HG03095 (cell line): ENCODE measurements around the gene CELA2B.
"Not testable (repeated sequence)": the region's sequence is repeated elsewhere in the genome, so short reads cannot be mapped to it uniquely, and the experiment has no call there.

Experiments
- ATAC-seq: cut with Tn5 transposase; IDR thresholded peaks from one replicate; pipeline ENCODE4 v1.9.1; 2021; ENCODE audit warnings: moderate library complexity; ENCODE audit not compliant: unreplicated experiment

Gene CELA2B

DNA sequence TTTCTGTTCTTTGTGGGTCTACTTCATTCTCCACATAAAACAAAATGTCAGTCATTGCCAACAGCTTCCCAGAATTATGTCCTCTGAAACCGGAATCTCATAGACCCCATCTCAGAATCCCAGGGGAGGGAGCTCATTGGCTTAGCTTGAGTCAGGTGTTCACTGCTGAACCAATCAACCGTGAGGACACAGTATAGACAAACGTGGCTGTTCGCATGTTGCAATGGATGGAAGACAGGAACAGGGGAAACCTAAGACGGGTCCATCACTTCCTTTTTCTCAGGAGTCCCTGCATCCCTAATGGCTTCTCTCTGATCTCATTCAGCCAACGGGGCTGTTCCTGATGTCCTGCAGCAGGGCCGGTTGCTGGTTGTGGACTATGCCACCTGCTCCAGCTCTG is 10.2 kb upstream of the CELA2B start:
- no peak for ATAC-seq

DNA sequence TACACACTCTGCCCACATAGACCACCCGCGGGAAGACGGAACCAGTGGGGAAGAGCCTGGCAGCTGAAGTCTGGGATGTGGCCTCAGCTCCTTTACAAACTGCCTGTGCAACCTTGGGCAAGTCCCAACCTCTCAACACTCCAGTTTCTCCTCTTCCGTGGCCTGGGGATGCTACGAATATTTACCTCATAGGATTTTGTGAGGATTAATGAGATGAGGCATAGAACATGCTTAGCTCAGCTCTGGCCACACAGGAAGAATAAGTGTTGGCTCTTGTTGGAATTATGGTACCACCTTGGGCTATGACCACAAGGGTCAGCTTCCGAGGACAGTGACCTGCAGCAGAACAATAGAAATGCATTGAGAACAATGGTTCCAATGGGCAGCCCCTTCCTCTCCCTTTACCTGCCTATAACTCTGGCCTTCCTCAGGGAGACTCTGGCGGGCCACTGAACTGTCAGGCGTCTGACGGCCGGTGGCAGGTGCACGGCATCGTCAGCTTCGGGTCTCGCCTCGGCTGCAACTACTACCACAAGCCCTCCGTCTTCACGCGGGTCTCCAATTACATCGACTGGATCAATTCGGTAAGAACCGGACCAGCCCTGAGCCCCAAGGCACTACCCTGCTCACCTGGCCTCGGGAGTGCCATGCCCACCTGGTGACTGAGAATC is 8.8 kb upstream of the CELA2B start:
- ATAC-seq, result not testable (repeated sequence)

DNA sequence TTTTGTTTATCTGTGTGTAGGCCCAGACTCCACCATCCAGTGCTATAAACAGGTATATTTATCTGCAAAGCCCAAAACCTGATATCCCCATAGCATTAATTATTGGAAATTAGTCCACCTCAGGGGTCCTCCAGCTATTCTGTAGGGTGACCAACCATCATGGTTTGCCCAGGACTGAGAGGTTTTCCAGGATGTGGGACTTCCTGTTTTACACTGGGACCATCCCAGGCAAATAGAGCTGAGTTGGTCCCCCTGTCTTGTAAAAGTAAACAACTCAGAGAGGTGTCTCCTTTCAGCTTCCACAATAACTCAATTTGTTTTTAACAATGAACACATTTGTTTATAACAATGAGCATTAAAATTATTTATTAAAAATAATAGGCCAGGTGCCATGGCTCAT is 7.8 kb upstream of the CELA2B start:
- no peak for ATAC-seq

DNA sequence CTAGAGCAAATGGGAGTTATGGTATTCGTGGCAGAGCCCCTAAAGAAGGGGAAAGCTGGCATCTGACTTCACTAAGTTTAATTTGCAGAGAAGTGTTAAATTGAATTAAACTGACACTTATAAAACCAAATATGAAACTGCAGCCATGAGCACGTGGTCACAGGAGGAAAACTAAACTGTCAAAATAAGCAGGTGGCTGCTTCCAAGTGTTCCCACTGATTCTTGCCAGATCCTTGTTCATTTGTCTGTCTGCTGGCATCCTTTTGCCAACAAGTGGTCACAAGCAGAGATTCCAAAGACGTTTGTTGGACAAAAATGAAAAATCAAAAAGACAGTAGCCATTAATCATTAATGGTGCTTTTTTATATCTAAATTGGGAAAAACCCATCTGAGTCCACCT is 6.5 kb upstream of the CELA2B start:
- no peak for ATAC-seq

DNA sequence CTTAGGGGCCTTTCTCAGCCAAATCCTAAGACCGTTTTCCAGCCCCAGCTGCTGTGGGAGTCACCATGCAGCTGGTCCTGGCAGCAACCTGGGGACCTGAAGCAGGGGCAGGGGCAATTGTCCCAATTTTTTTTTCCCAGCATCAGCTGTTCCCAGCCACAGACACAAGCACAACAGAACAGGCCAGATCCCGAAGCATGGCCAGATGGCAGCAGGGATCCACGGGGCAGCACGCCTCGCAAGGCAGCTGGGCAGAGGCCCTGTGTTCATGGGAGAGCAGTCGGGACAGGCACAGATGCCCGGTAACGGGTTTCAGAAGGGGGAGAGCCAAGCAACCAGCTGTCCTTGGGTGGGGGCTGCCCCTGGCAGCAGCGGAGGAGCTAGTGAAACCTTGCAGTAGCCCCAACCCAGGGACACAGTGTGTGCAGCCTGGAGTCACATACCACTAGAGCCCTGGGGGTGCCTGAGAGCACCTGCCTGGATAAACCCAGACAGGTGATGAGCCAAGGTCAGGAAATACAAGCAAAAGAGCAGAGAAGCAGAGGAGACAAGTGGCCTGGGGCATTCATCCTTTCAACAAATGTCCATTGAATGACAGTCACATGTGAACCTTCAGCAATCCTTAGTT is 6.0 kb upstream of the CELA2B start:
- ATAC-seq, result not testable (repeated sequence)

DNA sequence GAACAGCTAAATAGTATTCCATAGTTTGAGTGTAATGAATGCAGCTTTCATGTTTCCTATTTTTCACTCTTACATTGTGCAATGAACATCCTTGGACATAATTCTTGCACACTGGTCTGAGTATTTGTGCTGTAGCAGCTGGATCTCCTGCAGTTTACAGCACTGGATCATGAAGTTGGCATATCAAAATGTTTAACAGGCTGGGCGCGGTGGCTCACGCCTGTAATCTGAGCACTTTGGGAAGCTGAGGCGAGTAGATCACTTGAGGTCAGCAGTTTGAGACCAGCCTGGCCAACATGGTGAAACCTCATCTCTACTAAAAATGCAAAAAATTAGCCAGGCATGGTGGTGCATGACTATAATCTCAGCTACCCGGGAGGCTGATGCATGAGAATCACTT is 4.8 kb upstream of the CELA2B start:
- ATAC-seq, result not testable (repeated sequence)

DNA sequence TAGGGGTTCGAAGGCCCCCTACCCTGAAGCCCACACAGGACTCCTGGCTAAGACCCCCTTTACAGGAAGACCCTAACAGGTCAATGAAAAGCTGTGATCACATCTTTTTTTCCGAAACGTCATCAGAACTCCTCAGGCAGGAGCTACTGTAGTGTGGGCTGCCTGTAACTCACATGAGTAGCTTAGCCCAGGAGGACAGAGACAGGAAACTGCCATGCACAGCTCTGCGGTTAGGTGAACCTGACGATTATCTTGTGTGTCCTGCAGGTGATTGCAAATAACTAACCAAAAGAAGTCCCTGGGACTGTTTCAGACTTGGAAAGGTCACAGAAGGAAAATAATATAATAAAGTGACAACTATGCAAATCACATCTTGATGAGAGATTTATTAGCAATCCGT is 4.2 kb upstream of the CELA2B start:
- ATAC-seq, result not testable (repeated sequence)

DNA sequence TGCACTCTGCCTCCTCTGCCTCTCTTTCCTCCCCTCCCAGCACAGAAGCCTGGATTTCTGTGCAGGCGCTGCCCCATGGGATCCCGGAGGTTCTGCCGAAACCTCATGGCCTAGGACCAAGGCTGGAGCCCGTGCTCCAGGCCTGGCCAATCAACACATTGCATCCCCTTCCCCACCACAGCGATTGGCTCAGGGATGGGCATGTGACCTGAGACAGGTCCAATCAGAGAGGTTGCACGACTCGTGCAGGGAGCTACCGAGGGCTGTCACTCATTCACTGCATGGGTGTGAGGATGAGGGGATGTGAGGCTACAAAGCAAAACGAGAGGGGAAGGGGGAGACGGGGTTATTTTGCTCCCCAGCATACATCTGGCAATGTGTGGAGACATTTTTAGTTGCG is 3.3 kb upstream of the CELA2B start:
- no peak for ATAC-seq

DNA sequence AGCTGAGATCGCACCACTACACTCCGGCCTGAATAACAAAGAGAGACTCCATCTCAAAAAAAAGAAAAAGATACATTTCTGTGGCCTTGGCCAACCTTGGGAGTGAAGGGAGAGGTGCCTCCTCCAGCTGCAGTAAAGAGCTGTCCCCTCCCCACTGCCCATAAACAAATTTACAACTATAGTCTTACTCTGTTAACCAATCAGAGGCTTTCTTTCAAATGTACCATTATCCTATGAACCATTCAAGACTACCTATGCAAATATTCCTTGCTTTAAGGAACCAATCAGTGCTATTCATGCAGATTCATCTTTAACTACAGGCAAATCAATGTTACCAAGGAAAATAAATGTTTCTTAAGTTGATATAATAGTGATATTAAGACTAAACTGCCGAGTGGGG is 1.0 kb downstream of the CELA2B start:
- ATAC-seq, result no peak

DNA sequence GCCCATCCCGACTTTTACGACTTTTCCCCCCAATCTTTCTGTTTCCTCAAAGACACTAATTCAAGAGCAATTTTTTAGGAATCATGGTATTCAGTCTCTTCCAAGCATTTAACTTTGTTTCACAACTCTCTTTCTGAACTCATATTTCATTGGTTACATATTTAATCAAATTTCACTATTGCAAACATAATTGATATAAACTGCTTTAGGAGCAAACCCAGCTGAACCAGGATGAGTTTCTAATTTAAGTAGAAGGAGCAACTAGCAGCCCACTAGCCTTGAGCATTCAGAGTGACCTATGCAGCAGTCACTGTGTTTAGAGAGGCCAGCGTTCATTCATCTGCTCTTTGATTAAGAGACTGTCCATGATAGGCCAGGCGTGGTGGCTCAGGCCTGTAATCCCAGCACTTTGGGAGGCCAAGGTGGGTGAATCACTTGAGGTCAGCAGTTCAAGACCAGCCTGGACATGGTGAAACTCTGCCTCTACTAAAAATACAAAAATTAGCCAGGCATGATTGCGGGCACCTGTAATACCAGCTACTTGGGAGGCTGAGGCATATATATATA is 1.8 kb downstream of the CELA2B start:
- no peak for ATAC-seq

DNA sequence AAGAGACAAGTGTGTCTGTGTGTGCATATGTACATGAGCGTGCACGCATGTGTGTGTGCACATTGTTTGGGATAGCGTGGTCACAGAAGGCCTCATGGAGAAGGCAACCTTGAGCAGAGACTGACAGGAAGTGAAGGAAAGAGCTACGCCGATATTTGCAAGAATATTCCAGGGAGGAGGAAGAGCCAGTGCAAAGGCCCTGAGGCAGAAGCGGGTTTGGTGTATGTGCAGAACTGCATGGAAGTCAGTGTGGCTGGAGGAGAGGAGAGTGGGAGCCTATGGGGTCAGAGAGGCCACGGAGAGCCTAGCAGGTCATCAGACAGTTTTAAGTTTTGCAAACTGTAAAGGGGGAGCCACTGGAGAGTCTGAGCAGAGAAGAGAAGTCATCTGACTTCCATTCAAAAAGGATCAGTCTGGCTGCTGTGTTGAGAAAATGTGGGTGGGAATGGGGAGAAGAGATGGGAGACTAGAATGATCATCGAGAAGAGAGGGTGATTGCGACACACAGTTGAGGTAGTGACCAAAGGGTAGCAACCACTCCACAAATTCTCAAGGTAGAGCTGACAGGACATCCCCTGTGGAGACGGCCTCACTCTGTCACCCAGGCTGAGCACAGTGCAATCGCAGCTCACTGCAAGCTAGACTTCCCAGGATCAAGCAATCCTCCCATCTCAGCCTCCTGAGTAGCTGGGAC is 3.9 kb downstream of the CELA2B start:
- no peak for ATAC-seq

DNA sequence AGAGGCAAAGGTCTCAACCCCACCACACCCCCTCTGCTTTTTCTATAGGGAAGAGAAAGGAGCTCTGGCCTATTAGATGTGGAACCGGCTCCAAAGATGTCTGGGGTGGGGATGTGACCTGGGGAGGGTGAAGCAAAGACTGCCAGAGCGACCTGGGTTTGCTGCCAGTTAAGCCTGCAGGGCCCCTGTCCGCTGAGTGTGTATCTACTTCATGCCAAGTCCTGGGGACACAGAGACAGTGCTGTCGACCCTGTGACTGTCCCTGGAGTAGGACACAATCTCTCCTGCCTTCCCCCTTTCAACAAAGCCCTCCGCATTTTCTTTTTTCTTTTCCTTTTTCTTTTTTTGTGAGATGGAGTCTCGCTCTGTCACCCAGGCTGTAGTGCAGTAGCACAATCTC is 6.6 kb downstream of the CELA2B start:
- not testable (repeated sequence) for ATAC-seq

DNA sequence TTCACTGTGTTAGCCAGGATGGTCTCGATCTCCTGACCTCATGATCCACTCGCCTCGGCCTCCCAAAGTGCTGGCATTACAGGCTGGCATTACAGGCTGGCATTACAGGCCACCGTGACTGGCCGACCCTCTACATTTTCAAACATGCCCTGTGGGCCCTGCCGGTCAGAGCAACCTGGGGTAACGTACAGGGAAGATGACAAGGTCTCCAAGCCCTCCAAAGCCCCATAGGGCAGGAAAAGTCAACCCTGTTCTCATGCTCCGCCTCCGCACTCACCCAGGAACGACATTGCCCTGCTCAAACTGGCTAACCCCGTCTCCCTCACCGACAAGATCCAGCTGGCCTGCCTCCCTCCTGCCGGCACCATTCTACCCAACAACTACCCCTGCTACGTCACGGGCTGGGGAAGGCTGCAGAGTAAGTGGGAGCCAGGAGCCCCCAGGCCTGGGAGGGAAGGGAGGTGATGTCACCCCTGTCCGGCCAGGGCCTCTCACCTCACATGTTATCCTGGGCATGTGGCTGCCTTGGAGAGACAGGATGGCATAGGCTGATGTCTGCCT is 7.2 kb downstream of the CELA2B start:
- not testable (repeated sequence) for ATAC-seq

DNA sequence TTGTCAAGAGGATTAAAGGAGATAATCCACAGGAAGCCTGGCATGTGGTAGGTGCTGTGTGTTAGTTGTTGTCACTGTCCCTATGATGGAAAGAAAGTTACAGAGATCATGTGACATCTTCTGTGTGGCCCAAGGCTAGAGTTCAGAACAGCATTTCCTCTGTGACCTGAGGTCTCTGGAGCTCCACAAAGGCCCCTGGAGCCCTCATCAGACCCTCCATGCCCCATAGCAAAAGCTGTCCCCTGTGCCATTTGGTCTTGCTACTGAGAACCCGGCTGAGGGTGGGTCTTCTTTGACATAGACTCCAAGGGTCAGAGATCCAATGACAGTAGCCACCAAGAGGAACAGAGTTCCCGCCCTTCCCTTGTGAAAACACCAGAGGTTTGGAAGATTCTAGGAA is 8.1 kb downstream of the CELA2B start:
- no peak for ATAC-seq

DNA sequence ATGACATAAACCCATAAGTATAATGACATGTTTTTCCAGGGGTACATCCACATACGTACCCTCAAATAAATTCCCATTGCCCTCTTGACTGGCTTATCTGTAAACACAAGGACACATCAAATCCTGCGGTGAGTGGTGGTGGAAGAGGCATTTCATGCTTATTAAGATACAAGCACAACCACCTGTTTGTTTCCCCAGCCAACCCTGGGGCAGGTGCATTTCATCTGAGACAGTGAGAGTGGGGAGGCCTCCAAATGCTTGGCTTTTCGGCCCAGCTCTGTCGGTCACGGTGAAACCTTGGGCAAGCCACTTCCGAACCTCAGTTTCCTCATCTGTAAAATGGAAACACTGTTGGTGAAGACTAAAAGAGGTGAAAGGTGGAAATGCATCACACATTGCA is 8.5 kb downstream of the CELA2B start:
- not testable (repeated sequence) for ATAC-seq

DNA sequence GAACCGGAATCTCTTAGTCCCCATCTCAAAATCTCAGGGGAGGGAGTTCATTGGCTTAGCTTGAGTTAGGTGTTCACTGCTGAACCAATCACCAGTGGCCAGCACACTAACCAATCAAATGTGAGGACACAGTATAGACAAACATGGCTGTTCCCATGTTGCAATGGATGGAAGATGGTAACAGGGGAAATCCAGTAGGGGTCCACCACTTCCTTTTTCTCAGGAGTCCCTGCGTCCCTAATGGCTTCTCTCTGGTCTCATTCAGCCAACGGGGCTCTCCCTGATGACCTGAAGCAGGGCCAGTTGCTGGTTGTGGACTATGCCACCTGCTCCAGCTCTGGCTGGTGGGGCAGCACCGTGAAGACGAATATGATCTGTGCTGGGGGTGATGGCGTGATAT is 9.7 kb downstream of the CELA2B start:
- ATAC-seq, result no peak

DNA sequence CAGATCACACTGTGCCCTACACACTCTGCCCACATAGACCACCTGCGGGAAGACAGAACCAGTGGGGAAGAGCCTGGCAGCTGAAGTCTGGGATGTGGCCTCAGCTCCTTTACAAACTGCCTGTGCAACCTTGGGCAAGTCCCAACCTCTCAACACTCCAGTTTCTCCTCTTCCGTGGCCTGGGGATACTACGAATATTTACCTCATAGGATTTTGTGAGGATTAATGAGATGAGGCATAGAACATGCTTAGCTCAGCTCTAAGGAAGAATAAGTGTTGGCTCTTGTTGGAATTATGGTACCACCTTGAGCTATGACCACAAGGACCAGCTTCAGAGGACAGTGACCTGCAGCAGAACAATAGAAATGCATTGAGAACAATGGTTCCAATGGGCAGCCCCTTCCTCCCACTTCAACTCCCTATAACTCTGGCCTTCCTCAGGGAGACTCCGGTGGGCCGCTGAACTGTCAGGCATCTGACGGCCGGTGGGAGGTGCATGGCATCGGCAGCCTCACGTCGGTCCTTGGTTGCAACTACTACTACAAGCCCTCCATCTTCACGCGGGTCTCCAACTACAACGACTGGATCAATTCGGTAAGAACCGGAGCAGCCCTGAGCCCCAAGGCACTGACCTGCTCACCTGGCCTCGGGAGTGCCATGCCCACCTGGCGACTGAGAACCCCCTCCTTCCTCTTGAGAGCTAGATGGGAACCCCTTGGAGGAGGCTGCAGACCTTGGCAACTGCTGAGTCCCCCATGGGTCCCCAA is 11.1 kb downstream of the CELA2B start:
- ATAC-seq, result not testable (repeated sequence)

DNA sequence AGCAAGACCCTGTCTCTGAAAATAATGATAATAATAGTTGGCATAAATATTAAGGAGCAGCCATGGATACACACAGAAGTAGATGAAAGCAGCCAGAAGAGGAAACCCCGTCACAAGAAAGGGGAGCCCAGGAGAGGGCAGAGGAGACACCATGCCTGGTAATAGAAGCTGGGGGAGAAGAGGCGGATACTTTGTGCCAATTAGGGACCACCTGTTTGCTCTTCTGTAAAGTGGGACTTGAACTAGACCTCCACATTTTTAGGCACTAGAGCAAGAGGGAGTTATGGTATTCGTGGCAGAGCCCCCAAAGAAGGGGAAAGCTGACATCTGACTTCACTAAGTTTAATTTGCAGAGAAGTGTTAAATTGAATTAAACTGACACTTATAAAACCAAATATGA is 12.5 kb downstream of the CELA2B start:
- no peak for ATAC-seq

DNA sequence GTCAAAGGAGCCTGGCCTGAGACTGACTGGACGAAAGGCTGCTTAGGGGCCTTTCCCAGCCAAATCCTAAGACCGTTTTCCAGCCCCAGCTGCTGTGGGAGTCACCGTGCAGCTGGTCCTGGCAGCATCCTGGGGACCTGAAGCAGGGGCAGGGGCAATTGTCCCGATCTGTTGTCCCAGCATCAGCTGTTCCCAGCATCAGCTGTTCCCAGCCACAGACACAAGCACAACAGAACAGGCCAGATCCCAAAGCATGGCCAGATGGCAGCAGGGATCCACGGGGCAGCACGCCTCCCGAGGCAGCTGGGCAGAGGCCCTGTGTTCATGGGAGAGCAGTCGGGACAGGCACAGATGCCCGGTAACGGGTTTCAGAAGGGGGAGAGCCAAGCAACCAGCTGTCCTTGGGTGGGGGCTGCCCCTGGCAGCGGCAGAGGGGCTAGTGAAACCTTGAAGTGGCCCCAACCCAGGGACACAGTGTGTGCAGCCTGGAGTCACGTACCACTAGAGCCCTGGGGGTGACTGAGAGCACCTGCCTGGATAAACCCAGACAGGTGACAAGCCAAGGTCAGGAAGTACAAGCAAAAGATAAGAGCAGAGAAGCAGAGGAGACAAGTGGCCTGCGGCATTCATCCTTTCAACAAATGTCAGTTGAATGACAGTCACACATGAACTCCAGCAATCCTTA is 13.3 kb downstream of the CELA2B start:
- ATAC-seq, result no peak

DNA sequence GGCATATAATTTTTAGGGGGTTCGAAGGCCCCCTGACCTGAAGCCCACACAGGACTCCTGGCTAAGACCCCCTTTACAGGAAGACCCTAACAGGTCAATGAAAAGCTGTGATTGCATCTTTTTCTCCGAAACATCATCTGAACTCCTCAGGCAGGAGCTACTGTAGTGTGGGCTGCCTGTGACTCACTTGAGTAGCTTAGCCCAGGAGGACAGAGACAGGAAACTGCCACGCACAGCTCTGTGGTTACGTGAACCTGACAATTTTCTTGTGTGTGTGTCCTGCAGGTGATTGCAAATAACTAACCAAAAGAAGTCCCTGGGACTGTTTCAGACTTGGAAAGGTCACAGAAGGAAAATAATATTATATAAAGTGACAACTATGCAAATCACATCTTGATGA is 15.1 kb downstream of the CELA2B start:
- ATAC-seq, result not testable (repeated sequence)
